ENCODE results near the gene SIDT2.
"Not testable (repeated sequence)": the region's sequence is repeated elsewhere in the genome, so short reads cannot be mapped to it uniquely, and the experiment has no call there.

Gene SIDT2

DNA sequence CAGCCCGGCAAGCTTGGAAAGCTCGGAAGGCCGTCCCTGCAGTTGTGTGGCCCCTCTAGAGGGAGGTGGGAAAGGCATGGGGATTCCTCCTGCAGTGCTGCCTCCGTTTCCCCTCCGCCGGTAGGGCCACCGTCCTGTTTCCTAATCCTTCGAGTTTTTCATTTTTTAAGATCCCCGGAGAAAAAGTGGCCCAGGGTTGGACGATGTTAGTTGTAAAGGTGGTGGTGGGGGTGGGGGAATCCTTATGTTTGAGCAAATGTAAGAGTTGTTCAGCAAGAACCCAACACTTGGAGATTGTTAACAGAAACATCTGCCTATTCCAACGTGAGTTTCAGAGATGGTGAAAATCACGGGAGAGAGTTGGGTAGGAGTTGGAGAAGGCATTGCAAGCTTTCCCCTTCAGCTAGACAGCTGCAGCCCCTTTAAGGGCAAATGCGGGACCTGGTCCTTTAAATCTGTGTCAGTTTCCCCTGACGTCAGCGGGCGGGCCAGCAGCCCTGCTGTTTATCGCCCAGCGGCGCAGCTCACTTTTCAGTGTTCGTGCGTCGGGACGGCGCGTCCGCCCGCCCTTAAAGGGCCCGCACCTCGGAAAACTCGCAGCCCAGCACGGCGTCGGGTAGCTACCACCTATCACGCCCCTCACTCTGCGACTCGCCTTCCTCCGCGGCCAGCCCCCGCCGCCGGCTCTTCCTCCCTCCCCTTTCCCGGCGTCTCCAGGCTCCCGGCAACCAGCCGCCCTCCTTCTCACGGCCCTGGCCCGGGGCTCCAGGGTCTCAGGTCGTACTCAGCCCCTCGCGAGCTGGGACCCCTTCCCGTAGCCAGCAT is at the start of gene SIDT2:
TSS of gene SIDT2 (plus strand) at position 534 of the 825 bp plus-strand sequence. CDS start 521 bp downstream, outside the sequence.
- peak; percentile 98 for DNase-seq

- DNase-seq, result not testable (repeated sequence)
Measured at GRCh38 chr11:117130396-117130795, 48.1 kb upstream of the SIDT2 start.

DNA sequence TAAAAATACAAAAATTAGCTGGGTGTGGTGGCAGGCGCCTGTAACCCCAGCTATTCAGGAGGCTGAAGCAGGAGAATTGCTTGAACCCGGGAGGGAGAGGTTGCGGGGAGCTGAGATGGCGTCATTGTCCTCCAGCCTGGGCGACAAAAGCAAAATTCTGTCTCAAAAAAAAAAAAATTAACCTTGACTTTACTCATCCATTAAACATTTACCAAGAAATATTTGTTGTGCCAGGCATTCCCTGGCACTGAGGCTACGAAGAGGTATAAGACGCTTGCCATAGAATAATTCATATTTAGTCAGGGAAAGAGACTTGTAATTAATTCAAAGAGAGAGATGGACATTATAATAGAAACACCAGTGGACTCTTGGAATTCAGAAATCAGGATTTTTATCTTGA is 47.7 kb upstream of the SIDT2 start:
- DNase-seq, result no peak

DNA sequence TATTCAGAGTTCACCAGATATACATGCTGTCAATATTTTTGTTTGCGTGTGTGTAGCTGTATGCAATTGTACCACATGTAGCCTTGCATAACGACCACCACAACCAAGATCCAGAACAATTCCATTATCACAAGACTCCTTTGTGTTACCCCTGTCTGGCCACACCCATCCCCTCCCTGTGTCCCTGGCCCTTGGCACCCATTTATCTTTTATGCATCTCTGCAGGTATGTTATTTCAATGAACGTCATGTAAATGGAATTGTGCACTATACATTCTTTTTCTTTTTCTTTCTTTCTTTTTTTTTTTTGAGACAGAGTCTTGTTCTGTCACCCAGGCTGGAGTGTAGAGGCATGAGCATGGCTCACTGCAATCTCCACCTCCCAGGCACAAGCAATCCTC is 44.1 kb upstream of the SIDT2 start:
- no peak for DNase-seq

DNA sequence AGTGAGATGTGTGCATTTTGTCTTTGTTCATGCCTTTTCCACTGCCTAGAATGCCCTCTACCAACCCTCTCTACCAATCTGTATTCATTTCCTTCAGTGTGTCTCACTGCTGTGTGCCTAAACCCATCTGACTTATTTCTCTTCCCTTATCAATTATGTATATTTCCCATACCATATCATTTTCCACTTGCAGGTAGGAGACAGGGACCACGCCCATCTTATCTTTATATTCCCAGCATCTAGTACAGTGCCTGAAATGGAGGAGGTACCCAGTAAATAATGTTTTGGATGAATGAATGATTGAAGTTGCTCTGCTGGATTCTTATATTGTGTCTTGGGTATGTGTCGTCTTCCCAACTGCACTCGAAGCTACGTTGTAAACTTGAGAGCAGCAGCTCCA is 43.6 kb upstream of the SIDT2 start:
- DNase-seq, result not testable (repeated sequence)

DNA sequence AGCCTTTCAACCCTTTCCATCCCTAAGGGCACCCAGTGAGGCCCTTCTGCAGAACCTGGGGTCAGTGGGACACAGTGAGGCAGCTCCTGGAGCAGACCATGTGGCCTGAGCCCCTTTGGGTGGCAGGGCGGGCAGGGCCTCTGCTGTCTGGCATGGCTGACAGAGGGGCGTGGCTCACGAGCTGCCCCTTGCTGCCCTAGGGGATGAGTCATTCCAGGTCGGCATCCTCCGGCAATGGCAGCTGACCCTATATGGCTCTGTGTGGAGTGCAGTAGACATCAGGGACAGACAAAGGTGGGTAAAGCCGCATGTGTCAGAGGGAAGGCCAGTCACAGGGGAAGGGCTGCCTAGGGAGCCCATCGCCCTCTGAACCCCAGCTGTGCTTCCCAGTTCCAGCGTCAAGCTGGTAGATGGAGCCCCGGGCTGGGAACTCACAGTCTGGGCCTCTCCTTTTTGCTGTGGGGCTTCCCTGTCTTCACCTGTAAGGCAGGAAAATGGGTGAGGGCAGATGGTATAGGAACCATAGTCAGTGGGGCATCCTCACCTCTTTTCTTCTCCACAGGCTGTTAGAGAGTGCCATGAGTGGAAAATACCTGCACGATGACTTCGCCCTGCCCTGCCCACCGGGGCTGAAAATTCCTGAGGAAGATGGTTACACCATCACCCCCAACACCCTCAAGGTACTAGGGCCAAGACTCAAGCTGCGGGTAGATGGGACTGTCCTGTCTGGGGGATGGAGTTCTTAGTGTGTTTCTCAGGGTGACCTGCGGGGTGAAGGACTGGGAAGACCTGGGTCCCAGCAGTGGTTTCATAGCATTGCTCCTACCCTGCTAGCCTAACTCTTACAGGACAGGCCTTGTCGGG is 41.1 kb upstream of the SIDT2 start:
- not testable (repeated sequence) for DNase-seq

DNA sequence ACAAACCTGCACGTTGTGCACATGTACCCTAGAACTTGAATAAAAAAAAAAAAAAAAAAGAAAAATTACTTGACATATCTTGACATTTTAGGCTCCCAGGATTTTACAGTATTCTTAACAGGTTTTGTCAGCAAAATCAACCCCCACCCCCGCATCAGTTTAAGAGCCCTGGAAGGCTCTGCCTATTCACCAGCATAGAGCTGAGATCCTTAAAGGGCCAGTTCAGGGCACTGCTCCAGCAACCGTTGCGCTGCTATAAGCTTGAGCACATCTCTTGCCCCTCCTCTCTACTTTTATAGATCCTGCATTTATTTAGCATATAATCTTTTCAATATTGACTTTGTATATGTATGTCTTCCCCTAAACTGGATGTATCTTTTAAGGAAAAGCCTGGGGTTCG is 35.2 kb upstream of the SIDT2 start:
- peak; percentile 57 for DNase-seq

- DNase-seq, result peak; percentile 97
Measured at GRCh38 chr11:117143871-117144476, 34.6 kb upstream of the SIDT2 start, which contains the start of gene PAFAH1B2. Gene PAFAH1B2, plus strand, starts transcription at chr11:117144287. Its CDS starts 8,161 bp downstream, at chr11:117152448.

- DNase-seq, result peak; percentile 34
Measured at GRCh38 chr11:117144477-117145392, 33.8 kb upstream of the SIDT2 start.

DNA sequence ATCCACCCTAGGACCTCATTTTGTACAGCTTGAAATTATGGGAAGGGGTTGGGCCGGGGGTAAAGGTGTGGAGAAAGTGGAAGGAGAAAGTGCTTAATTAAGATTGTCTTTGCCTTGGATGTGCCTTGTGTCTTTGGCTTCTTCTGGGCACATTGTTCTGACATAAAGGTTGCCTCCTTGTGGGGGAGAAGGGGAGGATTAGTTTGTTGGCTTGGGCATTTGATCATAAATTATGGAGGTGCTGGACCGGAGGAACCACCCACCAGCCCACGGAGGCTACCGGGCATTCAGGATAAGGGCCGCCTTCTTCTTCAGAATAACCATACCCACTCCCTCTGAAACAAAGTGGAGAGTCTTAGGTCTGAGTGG is 33.2 kb upstream of the SIDT2 start:
- no peak for DNase-seq

GRCh38 chr11:117146521-117146920 is 32.0 kb upstream of the SIDT2 start:
- DNase-seq, result no peak

- no peak for DNase-seq
Measured at GRCh38 chr11:117152066-117152465, 26.5 kb upstream of the SIDT2 start.

- DNase-seq, result no peak
Measured at GRCh38 chr11:117154468-117154867, 24.1 kb upstream of the SIDT2 start.

DNA sequence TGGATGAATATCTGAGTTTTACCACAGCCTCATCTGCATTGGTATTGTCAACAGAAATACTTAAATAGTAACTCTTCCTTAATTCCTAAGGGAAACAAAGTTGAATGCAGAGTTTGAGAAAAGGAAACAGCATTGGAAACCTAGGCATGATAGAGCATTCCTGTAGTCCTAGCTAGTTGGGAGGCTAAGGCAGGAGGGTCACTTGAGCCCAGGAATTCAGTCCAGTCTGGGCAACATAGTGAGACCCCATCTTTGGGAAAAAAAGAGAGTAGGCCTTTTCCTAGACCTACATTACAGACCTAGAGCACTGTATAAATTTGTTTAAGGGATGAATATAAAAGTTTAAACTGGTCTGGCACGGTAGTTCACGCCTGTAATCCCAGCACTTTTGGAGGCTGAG is 21.0 kb upstream of the SIDT2 start:
- no peak for DNase-seq

GRCh38 chr11:117159892-117160291 is 18.7 kb upstream of the SIDT2 start:
- no peak for DNase-seq

DNA sequence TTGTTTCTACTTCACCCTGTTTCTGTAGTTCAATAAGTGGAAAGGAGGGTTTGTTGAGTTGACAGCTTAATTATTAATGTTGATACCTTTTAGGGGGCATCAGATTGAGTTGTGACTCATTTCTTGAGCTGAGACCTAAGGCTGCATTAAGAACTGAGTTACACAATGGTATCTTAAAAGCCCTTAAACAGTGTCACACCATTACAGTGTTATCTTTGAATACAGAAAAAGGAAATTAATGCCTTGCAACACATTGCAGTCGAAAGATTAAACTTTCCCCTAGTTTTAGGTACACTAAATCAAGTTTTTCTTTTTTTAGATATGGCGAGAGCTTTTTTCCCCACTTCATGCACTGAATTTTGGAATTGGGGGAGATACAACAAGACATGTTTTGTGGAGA is 17.7 kb upstream of the SIDT2 start:
- DNase-seq, result no peak

DNA sequence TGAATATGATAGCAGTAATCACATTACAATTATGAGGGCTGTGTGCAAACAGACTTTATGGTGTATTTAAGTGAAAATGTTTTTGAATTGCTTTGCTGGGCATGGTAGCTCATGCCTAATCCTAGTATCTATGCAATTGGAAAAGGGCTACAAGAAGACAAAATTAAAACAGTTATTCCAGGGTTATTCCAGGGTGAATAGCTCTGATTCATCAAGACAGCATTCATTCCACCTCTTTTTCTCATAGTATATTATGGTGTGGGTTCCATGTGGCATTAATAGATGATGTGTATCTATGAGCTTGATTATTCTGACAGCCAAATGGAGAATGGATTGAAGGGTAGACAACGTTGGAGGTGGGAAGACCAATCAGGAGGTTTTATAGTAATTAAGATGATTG is 12.1 kb upstream of the SIDT2 start:
- no peak for DNase-seq

DNA sequence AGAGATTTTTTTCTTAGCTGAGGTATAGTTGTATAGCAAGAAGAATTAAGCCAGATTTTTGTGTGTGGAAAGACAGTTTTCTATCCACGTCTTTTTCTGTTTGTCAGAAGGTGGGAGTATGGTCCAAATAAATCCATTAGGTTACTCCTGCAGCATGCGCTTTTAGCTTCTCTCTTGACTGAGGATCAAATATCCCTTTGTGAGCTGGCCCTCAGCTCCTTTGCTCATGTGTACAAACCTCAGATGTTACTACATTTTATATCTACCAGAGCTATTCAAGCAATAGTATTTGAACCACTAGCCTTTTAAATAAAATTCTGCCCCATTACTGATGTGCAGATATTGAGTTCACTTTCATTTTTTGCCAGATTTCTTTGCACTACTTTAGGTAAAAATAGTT is 8.8 kb upstream of the SIDT2 start:
- DNase-seq, result no peak

- DNase-seq, result no peak
Measured at GRCh38 chr11:117170210-117170609, 8.3 kb upstream of the SIDT2 start.

- DNase-seq, result no peak
Measured at GRCh38 chr11:117171007-117171403, 7.5 kb upstream of the SIDT2 start.

- no peak for DNase-seq
Measured at GRCh38 chr11:117171404-117172061, 7.0 kb upstream of the SIDT2 start.
